Panc1 (cell line): ENCODE measurements around the gene DNAJC18. TPM values are rescaled to one million over a fixed set of nuclear protein-coding genes. Genes with fewer than 3 reads are reported as not detected.

Source experiments
- ATAC-seq: fragments of 200-7000 bp; cut with Tn5 transposase; 2 replicates; pipeline ENCODE4 v1.9.1; 2020; ENCODE audit warnings: mild to moderate bottlenecking, moderate library complexity
- Bru-seq: library from RNA; stranded (reverse); fragments of 400-500 nt; gene quantifications from one replicate; lab custom pipeline; 2021; lab: Mats Ljungman, UMichigan
- BruChase-seq, 2 experiments: library from RNA; stranded (reverse); fragments of 400-500 nt; gene quantifications; one replicate each; lab custom pipeline; 2021; lab: Mats Ljungman, UMichigan
- BruUV-seq: library from RNA; stranded (reverse); fragments of 400-500 nt; replicated peaks from 2 replicates; lab custom pipeline; 2021; lab: Mats Ljungman, UMichigan
- CTCF ChIA-PET: fragments of 300-600 bp; sonication (Branson Sonifier 250); formaldehyde crosslinking; loops from one replicate; lab custom pipeline; 2022; ENCODE audit warnings: antibody characterized with exemption; lab: Charles Lee
- POLR2A ChIA-PET: fragments of 300-600 bp; sonication (Branson Sonifier 250); formaldehyde crosslinking; loops from one replicate; lab custom pipeline; 2022; ENCODE audit warnings: antibody characterized with exemption; lab: Charles Lee
- DNase-seq: peaks from one replicate; pipeline ENCODE4 v3.0.0-alpha.2; 2010; ENCODE audit warnings: low read depth, low spot score
- H3K27ac ChIP-seq: 2 replicates; pipeline ENCODE4 v1.5.1; 2011; ENCODE audit warnings: mild to moderate bottlenecking, low read length, inconsistent platforms
- H3K27me3 ChIP-seq: fragments of 200-500 bp; sonication (Bioruptor generic); 2 replicates; pipeline ENCODE4 v1.6.0; 2014; ENCODE audit warnings: low read length, inconsistent platforms; ENCODE audit not compliant: control insufficient read depth, insufficient read depth
- H3K36me3 ChIP-seq: fragments of 200-500 bp; sonication (Bioruptor generic); 2 replicates; pipeline ENCODE4 v1.5.1; 2014; ENCODE audit warnings: inconsistent platforms, mild to moderate bottlenecking, low read length, moderate library complexity; ENCODE audit not compliant: control insufficient read depth, insufficient read depth
- H3K4me1 ChIP-seq: 2 replicates; pipeline ENCODE4 v1.5.1; 2011; ENCODE audit warnings: inconsistent platforms, mild to moderate bottlenecking, low read length, moderate library complexity; ENCODE audit not compliant: control insufficient read depth, insufficient read depth
- H3K4me3 ChIP-seq, 2 experiments: 2 replicates each; pipeline ENCODE4 v1.5.1; 2011 to 2012; ENCODE audit warnings: low read depth in 2 of 2, low read length in 2 of 2, mild to moderate bottlenecking in 2 of 2, inconsistent platforms in 1 of 2, moderate library complexity in 1 of 2
- H3K9me3 ChIP-seq: fragments of 200-500 bp; sonication (Bioruptor generic); 2 replicates; pipeline ENCODE4 v1.5.1; 2014; ENCODE audit warnings: low read depth, mild to moderate bottlenecking, inconsistent platforms, low read length, moderate library complexity; ENCODE audit not compliant: control insufficient read depth, insufficient read depth
- POLR2AphosphoS5 ChIP-seq: IDR thresholded peaks from 2 replicates; pipeline ENCODE4 v1.6.1; 2012; ENCODE audit warnings: mild to moderate bottlenecking, low read depth, low read length, moderate library complexity
- SIN3A ChIP-seq: IDR thresholded peaks from 2 replicates; pipeline ENCODE4 v1.6.1; 2012; ENCODE audit warnings: low read depth, mild to moderate bottlenecking, low read length, moderate library complexity, borderline replicate concordance; ENCODE audit not compliant: insufficient read depth
- TCF7L2 ChIP-seq: IDR thresholded peaks from 2 replicates; pipeline ENCODE4 v1.6.1; 2011; ENCODE audit warnings: mild to moderate bottlenecking, low read depth, low read length, inconsistent platforms
- in situ Hi-C: cut with HindIII; loops from 2 replicates; pipeline ENCODE4 v1.10.0; 2016; ENCODE audit warnings: low sequenced_read_pairs, low pct_unique_long_range_greater_than_20kb
- intact Hi-C: fragments of 100-400 bp; cut with micrococcal nuclease; formaldehyde crosslinking; loops from one replicate; pipeline ENCODE4 v1.10.0; 2022; ENCODE audit not compliant: unreplicated experiment
- long read RNA-seq: library from polyadenylated mRNA; unstranded; transcript quantifications from one replicate; pipeline ENCODE4 v2.0.0, GENCODE V29; 2021; ENCODE audit not compliant: unreplicated experiment
- polyA plus RNA-seq: library from polyadenylated mRNA; unstranded; fragments of >200 nt; gene quantifications from one replicate; pipeline ENCODE4 v1.2.1, GENCODE V29; 2012; ENCODE audit warnings: missing spikeins; ENCODE audit not compliant: insufficient read length
- total RNA-seq: library from RNA; stranded (reverse); gene quantifications from one replicate; pipeline ENCODE4 v1.2.1, GENCODE V29; 2021; ENCODE audit not compliant: unreplicated experiment
- TF ChIP-seq, protein P1 (sequence below): fragments of 450-650 bp; IDR thresholded peaks from 2 replicates; pipeline ENCODE4 v1.5.1; 2017; ENCODE audit warnings: mild to moderate bottlenecking
- TF ChIP-seq, protein P2 (sequence below), 2 experiments: IDR thresholded peaks; 2 replicates each; pipeline ENCODE4 v1.6.1; 2011 to 2012; ENCODE audit warnings: low read depth in 2 of 2, control low read depth in 1 of 2, low read length in 1 of 2, mild to moderate bottlenecking in 1 of 2, moderate library complexity in 1 of 2; ENCODE audit not compliant: insufficient read depth in 1 of 2

Gene DNAJC18
- 8.8 TPM for total RNA-seq
- 8.8 TPM for polyA plus RNA-seq
- Bru-seq, nascent RNA: percentile 45 among the genes with signal in this experiment
- percentile 44 among the genes with signal in this experiment for BruChase-seq, experiment 1, labeled RNA remaining after a 2-hour chase
- percentile 48 among the genes with signal in this experiment for BruChase-seq, experiment 2, labeled RNA remaining after a 6-hour chase
- long read RNA-seq, full-length matches to known transcripts: 8 of 12 reads
- long read RNA-seq, partial matches to known transcripts: 0 of 12 reads
- long read RNA-seq, other reads (novel, unspliced or antisense): 4 of 12 reads

DNA sequence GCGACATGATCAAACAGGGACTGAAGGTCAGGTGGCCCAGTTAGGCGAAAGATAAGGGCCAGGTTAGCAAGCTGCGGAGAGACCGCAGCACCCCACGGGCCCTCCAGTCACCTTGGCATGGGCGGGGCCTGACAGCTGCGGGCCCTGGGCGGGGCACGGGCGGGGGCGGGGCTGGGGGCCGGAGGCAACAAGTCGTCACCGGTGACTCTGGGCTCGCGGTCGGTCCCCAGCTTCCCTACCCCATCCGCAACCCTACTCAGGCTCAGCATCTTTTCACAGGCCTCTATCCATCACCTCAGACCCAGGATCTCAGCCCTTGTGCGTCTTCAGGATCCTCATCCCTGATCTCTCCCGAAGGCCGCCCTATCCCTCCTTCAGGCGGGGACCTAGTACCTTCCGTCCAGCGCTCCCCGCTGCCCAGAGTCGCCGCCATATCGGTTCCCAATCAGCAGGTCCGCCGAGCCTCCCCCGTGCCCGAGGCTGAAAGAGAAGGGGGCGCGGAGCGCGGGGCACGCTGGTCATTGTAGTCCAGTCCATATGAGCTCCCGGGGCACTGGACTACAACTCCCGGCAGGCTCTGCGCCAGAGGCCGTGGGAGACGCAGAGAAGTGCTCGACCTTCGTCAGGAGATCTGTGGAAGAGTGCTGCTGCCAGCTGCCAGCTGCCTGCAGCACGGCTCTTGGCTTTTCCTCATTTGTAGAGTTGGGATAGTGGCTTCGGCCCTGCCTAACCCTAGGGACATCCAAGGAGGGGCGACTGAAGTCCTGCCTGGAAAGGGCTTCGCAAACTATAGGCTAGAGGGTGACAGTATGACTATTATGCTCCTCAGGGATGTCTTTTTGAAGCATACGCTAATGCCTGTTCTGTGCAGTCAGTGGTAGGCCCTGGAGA is at the start of gene DNAJC18:
Gene DNAJC18, minus strand, starts transcription at position 513 of the 891 bp plus-strand sequence. Its CDS starts 80 bp downstream, at position 433.
- Histone ChIP-seq H3K27me3 (no peaks in the 10 kb centered on the region; the same call in 1 of the 2 replicates), H3K4me1 (peaks cover 3% of the 10 kb centered on the region; the same call in 1 of the 2 replicates), H3K36me3 (no peaks in the 10 kb centered on the region), H3K4me3 (peak within 1 kb of the TSS; percentile 79 to 94), H3K27ac (peak within 1 kb of the TSS; percentile 79), H3K9me3 (no peaks in the 10 kb centered on the region)
- intact Hi-C loops (no loop called here), in situ Hi-C loops (no loop called here)
- BruUV-seq: no TSS peak
- CTCF ChIA-PET: interaction anchor here (0.6 kb wide), 2 partner anchors 93 to 860 kb away, joined by 8 to 9 read pairs; no protein-coding TSS in a partner anchor
- POLR2A ChIA-PET: interaction anchor here (0.6 kb wide), 1 partner anchor 173 kb away, joined by 8 read pairs; no protein-coding TSS in a partner anchor
- DNase-seq (peak; percentile 46), ATAC-seq (peak; percentile 99)
- TF ChIP-seq SIN3A: no peak
- no peak for TF ChIP-seq POLR2AphosphoS5
- TF ChIP-seq, protein P1, sequence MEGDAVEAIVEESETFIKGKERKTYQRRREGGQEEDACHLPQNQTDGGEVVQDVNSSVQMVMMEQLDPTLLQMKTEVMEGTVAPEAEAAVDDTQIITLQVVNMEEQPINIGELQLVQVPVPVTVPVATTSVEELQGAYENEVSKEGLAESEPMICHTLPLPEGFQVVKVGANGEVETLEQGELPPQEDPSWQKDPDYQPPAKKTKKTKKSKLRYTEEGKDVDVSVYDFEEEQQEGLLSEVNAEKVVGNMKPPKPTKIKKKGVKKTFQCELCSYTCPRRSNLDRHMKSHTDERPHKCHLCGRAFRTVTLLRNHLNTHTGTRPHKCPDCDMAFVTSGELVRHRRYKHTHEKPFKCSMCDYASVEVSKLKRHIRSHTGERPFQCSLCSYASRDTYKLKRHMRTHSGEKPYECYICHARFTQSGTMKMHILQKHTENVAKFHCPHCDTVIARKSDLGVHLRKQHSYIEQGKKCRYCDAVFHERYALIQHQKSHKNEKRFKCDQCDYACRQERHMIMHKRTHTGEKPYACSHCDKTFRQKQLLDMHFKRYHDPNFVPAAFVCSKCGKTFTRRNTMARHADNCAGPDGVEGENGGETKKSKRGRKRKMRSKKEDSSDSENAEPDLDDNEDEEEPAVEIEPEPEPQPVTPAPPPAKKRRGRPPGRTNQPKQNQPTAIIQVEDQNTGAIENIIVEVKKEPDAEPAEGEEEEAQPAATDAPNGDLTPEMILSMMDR: no peak
- TF ChIP-seq TCF7L2: no peak
- TF ChIP-seq, protein P2, sequence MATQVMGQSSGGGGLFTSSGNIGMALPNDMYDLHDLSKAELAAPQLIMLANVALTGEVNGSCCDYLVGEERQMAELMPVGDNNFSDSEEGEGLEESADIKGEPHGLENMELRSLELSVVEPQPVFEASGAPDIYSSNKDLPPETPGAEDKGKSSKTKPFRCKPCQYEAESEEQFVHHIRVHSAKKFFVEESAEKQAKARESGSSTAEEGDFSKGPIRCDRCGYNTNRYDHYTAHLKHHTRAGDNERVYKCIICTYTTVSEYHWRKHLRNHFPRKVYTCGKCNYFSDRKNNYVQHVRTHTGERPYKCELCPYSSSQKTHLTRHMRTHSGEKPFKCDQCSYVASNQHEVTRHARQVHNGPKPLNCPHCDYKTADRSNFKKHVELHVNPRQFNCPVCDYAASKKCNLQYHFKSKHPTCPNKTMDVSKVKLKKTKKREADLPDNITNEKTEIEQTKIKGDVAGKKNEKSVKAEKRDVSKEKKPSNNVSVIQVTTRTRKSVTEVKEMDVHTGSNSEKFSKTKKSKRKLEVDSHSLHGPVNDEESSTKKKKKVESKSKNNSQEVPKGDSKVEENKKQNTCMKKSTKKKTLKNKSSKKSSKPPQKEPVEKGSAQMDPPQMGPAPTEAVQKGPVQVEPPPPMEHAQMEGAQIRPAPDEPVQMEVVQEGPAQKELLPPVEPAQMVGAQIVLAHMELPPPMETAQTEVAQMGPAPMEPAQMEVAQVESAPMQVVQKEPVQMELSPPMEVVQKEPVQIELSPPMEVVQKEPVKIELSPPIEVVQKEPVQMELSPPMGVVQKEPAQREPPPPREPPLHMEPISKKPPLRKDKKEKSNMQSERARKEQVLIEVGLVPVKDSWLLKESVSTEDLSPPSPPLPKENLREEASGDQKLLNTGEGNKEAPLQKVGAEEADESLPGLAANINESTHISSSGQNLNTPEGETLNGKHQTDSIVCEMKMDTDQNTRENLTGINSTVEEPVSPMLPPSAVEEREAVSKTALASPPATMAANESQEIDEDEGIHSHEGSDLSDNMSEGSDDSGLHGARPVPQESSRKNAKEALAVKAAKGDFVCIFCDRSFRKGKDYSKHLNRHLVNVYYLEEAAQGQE (IDR thresholded peaks at IDR 0.05; ENCODE audit: insufficient read depth in 1 of 2, low read depth in 2 of 2, low read length in 1 of 2): no peak

DNA sequence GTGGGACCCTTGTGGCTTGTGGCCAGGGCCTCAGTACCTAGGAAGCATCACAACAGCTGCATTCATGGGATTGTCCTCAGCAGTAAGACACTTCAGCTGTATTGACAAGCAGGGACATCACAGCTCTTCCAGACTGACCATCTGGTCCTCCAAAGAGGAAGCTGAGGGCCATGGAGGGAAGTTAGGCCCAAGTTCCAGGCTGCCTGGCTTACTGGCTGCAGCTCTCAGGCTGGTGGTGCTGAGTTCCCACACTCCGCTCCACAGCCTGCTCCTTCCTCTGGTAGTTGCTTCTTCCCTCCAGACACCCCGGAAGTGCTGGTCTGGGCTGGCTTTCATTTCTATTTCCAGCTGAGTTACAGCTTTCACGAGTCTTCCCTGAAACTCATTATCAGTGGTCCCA is 48.9 kb upstream of the DNAJC18 start:
- no peak for DNase-seq
- Histone ChIP-seq H3K27ac (no peak overlapping the region), H3K27me3 (no peaks in the 10 kb centered on the region), H3K4me1 (peaks cover 8% of the 10 kb centered on the region), H3K4me3 (no peak overlapping the region), H3K36me3 (no peaks in the 10 kb centered on the region), H3K9me3 (no peaks in the 10 kb centered on the region)
- BruUV-seq: no TSS peak
- TF ChIP-seq, protein P2 (IDR thresholded peaks at IDR 0.05; ENCODE audit: insufficient read depth in 1 of 2, low read depth in 2 of 2, low read length in 1 of 2): no peak
- no peak for TF ChIP-seq POLR2AphosphoS5
- TF ChIP-seq, protein P1: no peak
- no peak for TF ChIP-seq TCF7L2
- no peak for TF ChIP-seq SIN3A
- in situ Hi-C loops: no loop called here
- ChIA-PET POLR2A (no interaction called here), CTCF (no interaction called here)
- no peak for ATAC-seq
- intact Hi-C loops: no loop called here
